GM12878 (cell line): ENCODE data around the gene FBXO42.

Experiments used
- CBFB ChIP-seq: IDR thresholded peaks from 2 replicates; pipeline ENCODE4 v1.6.1; 2016; ENCODE audit warnings: antibody characterized with exemption, low read depth
- EGR1 ChIP-seq, 2 experiments: IDR thresholded peaks; 1 replicate in 1 of 2; 2 replicates in 1 of 2; pipeline ENCODE4 v1.6.1; 2011 to 2012; ENCODE audit warnings: low read depth in 2 of 2, low read length in 2 of 2, borderline replicate concordance in 1 of 2, mild to moderate bottlenecking in 1 of 2, moderate library complexity in 1 of 2
- GABPA ChIP-seq: IDR thresholded peaks from 2 replicates; pipeline ENCODE4 v1.6.1; 2014; ENCODE audit warnings: antibody characterized with exemption, low read depth, mild to moderate bottlenecking, inconsistent platforms
- POLR2AphosphoS2 ChIP-seq: IDR thresholded peaks from 2 replicates; pipeline ENCODE4 v1.6.1; 2011; ENCODE audit warnings: low read depth, mild to moderate bottlenecking, low read length, improper control_type of control experiment, moderate library complexity
- RB1 ChIP-seq: fragments of 450-650 bp; formaldehyde crosslinking; IDR thresholded peaks from 2 replicates; pipeline ENCODE4 v1.6.1; 2017; ENCODE audit warnings: mild to moderate bottlenecking, borderline replicate concordance
- TF ChIP-seq, protein P1 (sequence below): IDR thresholded peaks from 2 replicates; pipeline ENCODE4 v1.6.1; 2012; ENCODE audit warnings: mild to moderate bottlenecking, low read depth, low read length
- TF ChIP-seq, protein P2 (sequence below): IDR thresholded peaks from 2 replicates; pipeline ENCODE4 v1.6.1; 2011; ENCODE audit warnings: low read depth, low read length, improper control_type of control experiment, borderline replicate concordance
- TF ChIP-seq, protein P3 (sequence below), 3 experiments: IDR thresholded peaks in 2 of 3; conservative IDR thresholded peaks in 1 of 3; 2 replicates each; pipeline ENCODE4 v1.5.1; 2011; ENCODE audit warnings: low read depth in 3 of 3, low read length in 3 of 3, mild to moderate bottlenecking in 3 of 3, control low read depth in 2 of 3, moderate library complexity in 2 of 3, inconsistent platforms in 1 of 3, mixed read lengths in 1 of 3; ENCODE audit not compliant: control insufficient read depth in 2 of 3, insufficient read depth in 1 of 3; ENCODE audit errors: extremely low read depth in 1 of 3
- TF ChIP-seq, protein P4 (sequence below): IDR thresholded peaks from 2 replicates; pipeline ENCODE4 v1.6.1; 2011; ENCODE audit warnings: low read depth, mild to moderate bottlenecking, low read length, moderate library complexity, borderline replicate concordance; ENCODE audit errors: extremely low read depth

DNA sequence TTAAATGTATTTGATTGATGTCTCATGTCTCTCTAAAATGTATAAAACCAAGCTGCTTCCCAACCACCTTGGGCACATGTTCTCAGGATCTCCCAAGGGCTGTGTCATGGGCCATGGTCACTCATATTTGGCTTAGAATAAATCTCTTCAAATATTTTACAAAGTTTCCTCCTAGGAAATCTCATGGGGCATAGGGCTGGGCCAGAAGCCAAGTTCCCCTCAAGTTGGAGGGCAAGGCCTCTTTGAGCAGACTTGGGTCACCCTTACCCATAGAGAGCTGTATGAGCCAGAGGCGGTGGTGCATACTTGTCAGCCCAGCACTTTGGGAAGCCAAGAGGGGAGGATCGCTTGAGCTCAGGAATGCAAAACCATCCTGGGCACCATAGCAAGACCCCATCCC is 2.3 kb upstream of the FBXO42 start:
- no peak for TF ChIP-seq EGR1 (IDR thresholded peaks at IDR 0.05; ENCODE audit: borderline replicate concordance in 1 of 2, low read depth in 2 of 2, low read length in 2 of 2)
- no peak for TF ChIP-seq RB1
- TF ChIP-seq, protein P1, sequence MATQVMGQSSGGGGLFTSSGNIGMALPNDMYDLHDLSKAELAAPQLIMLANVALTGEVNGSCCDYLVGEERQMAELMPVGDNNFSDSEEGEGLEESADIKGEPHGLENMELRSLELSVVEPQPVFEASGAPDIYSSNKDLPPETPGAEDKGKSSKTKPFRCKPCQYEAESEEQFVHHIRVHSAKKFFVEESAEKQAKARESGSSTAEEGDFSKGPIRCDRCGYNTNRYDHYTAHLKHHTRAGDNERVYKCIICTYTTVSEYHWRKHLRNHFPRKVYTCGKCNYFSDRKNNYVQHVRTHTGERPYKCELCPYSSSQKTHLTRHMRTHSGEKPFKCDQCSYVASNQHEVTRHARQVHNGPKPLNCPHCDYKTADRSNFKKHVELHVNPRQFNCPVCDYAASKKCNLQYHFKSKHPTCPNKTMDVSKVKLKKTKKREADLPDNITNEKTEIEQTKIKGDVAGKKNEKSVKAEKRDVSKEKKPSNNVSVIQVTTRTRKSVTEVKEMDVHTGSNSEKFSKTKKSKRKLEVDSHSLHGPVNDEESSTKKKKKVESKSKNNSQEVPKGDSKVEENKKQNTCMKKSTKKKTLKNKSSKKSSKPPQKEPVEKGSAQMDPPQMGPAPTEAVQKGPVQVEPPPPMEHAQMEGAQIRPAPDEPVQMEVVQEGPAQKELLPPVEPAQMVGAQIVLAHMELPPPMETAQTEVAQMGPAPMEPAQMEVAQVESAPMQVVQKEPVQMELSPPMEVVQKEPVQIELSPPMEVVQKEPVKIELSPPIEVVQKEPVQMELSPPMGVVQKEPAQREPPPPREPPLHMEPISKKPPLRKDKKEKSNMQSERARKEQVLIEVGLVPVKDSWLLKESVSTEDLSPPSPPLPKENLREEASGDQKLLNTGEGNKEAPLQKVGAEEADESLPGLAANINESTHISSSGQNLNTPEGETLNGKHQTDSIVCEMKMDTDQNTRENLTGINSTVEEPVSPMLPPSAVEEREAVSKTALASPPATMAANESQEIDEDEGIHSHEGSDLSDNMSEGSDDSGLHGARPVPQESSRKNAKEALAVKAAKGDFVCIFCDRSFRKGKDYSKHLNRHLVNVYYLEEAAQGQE = no peak
- no peak for TF ChIP-seq GABPA
- TF ChIP-seq, protein P2, sequence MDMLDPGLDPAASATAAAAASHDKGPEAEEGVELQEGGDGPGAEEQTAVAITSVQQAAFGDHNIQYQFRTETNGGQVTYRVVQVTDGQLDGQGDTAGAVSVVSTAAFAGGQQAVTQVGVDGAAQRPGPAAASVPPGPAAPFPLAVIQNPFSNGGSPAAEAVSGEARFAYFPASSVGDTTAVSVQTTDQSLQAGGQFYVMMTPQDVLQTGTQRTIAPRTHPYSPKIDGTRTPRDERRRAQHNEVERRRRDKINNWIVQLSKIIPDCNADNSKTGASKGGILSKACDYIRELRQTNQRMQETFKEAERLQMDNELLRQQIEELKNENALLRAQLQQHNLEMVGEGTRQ = no peak
- TF ChIP-seq, protein P3, sequence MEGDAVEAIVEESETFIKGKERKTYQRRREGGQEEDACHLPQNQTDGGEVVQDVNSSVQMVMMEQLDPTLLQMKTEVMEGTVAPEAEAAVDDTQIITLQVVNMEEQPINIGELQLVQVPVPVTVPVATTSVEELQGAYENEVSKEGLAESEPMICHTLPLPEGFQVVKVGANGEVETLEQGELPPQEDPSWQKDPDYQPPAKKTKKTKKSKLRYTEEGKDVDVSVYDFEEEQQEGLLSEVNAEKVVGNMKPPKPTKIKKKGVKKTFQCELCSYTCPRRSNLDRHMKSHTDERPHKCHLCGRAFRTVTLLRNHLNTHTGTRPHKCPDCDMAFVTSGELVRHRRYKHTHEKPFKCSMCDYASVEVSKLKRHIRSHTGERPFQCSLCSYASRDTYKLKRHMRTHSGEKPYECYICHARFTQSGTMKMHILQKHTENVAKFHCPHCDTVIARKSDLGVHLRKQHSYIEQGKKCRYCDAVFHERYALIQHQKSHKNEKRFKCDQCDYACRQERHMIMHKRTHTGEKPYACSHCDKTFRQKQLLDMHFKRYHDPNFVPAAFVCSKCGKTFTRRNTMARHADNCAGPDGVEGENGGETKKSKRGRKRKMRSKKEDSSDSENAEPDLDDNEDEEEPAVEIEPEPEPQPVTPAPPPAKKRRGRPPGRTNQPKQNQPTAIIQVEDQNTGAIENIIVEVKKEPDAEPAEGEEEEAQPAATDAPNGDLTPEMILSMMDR (IDR thresholded peaks at IDR 0.05 in 2 of 3, conservative IDR thresholded peaks at IDR 0.05 in 1 of 3; ENCODE audit: control insufficient read depth in 2 of 3, extremely low read depth in 1 of 3, insufficient read depth in 1 of 3, low read depth in 3 of 3, low read length in 3 of 3) = no peak
- no peak for TF ChIP-seq POLR2AphosphoS2
- no peak for TF ChIP-seq CBFB
- TF ChIP-seq, protein P4, sequence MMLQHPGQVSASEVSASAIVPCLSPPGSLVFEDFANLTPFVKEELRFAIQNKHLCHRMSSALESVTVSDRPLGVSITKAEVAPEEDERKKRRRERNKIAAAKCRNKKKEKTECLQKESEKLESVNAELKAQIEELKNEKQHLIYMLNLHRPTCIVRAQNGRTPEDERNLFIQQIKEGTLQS = no peak
